MM.1S (cell line): Measurements from ENCODE around the gene RAD9B.

ENCODE experiments used
- CTCF ChIP-seq: fragments of 300-600 bp; sonication (generic); IDR thresholded peaks from 2 replicates; pipeline ENCODE4 v1.5.1; 2016; ENCODE audit warnings: antibody characterized with exemption, low read length, mixed read lengths
- EZH2 ChIP-seq: fragments of 300-600 bp; sonication (generic); optimal IDR thresholded peaks from 2 replicates; pipeline ENCODE3; 2017; ENCODE audit warnings: low read depth, mild to moderate bottlenecking, antibody characterized with exemption, low read length, mixed read lengths
- EZH2phosphoT487 ChIP-seq: fragments of 300-600 bp; sonication (generic); IDR thresholded peaks from 2 replicates; pipeline ENCODE4 v1.6.1; 2018; ENCODE audit warnings: antibody characterized with exemption, low read length

DNA sequence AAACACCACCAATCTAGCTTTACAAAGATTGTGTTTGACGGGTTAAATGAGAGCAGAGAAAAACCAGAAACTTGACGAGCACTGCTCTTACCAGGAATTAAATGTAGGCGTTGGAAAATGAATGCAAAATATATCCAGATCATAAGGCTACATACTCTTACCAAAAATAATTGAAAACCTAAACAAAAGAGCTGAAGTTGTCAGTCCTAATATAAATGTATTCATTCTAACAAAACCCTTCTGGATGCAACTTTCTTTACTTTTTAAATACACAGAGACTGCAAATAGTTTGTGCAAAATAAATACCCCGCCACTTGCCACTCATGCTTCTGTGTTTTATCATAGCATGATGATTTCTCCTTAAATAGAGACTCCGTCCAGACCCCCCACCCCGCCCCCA lies 32.7 kb downstream of the RAD9B start:
- TF ChIP-seq EZH2 (no peak), CTCF (no peak), EZH2phosphoT487 (no peak)
